OCI-LY7 (cell line): ENCODE data around the gene IPO8.

Experiments
- CTCF ChIP-seq: fragments of 200-600 bp; sonication (generic); conservative IDR thresholded peaks from 2 replicates; pipeline ENCODE4 v1.5.1; 2014; ENCODE audit warnings: mild to moderate bottlenecking, antibody characterized with exemption, low read length, moderate library complexity, mixed read lengths
- EZH2phosphoT487 ChIP-seq: fragments of 200-600 bp; sonication (generic); IDR thresholded peaks from 2 replicates; pipeline ENCODE4 v1.6.1; 2018; ENCODE audit warnings: low read depth, borderline replicate concordance, mild to moderate bottlenecking, mixed run types, antibody characterized with exemption, low read length, moderate library complexity, mixed read lengths

GRCh38 chr12:30630076-30630978 is 65.3 kb downstream of the IPO8 start:
- TF ChIP-seq CTCF (no peak), EZH2phosphoT487 (no peak)
